CD14-positive monocyte (primary cell): ENCODE measurements around the gene FARP2. TPM values are rescaled to one million over a fixed set of nuclear protein-coding genes. Genes with fewer than 3 reads are reported as not detected.

Experiments used
- DNase-seq, 3 donors: peaks; one replicate each; pipeline ENCODE4 v3.0.0-alpha.2; 2011 to 2022
- H2AFZ ChIP-seq: 2 replicates; pipeline ENCODE4 v1.6.0; 2012; ENCODE audit warnings: mild to moderate bottlenecking, low read depth, low read length, inconsistent platforms; ENCODE audit not compliant: insufficient read depth, poor library complexity, severe bottlenecking
- H3K27ac ChIP-seq, 2 donors: 1 replicate in 1 of 2; 2 replicates in 1 of 2; pipeline ENCODE4 v1.5.1; 2012 to 2013; ENCODE audit warnings: low read length in 2 of 2, control low read depth in 1 of 2, inconsistent platforms in 1 of 2, low read depth in 1 of 2, mild to moderate bottlenecking in 1 of 2
- H3K27me3 ChIP-seq, 2 donors: one replicate each; pipeline versions ENCODE4 v1.6.0 to v1.6.1; 2011 to 2013; ENCODE audit warnings: low read length in 2 of 2; ENCODE audit not compliant: control insufficient read depth in 2 of 2, insufficient read depth in 2 of 2
- H3K36me3 ChIP-seq, 2 donors: replicated peaks in 1 of 2; 1 replicate in 1 of 2; 2 replicates in 1 of 2; pipeline versions ENCODE4 v1.5.1 to v1.6.1; 2012 to 2013; ENCODE audit warnings: low read length in 2 of 2, control low read depth in 1 of 2, inconsistent platforms in 1 of 2, mild to moderate bottlenecking in 1 of 2; ENCODE audit not compliant: insufficient read depth in 2 of 2, control insufficient read depth in 1 of 2
- H3K4me1 ChIP-seq, 2 donors: 1 replicate in 1 of 2; 2 replicates in 1 of 2; pipeline versions ENCODE4 v1.5.1 to v1.6.1; 2012 to 2013; ENCODE audit warnings: low read length in 2 of 2, control low read depth in 1 of 2, inconsistent platforms in 1 of 2, mild to moderate bottlenecking in 1 of 2, moderate library complexity in 1 of 2; ENCODE audit not compliant: insufficient read depth in 2 of 2, control insufficient read depth in 1 of 2
- H3K4me2 ChIP-seq: replicated peaks from 2 replicates; pipeline ENCODE3; 2012; ENCODE audit warnings: low read length, moderate library complexity, mild to moderate bottlenecking; ENCODE audit not compliant: poor library complexity, severe bottlenecking; ENCODE audit errors: extremely low read depth
- H3K4me3 ChIP-seq, 3 experiments: fragments of 200-600 bp in 1 of 3; sonication (generic) in 1 of 3; replicated peaks in 1 of 3; 1 replicate in 2 of 3; 2 replicates in 1 of 3; pipeline ENCODE4 v1.5.1; 2011 to 2013; ENCODE audit warnings: low read length in 3 of 3, mild to moderate bottlenecking in 3 of 3, control low read depth in 2 of 3, low read depth in 2 of 3, inconsistent platforms in 1 of 3, moderate library complexity in 1 of 3
- H3K79me2 ChIP-seq: 2 replicates; pipeline ENCODE4 v1.6.0; 2012; ENCODE audit warnings: mild to moderate bottlenecking, control low read depth, inconsistent platforms, low read length, moderate library complexity; ENCODE audit not compliant: insufficient read depth
- H3K9ac ChIP-seq: 2 replicates; pipeline ENCODE4 v1.6.0; 2017; ENCODE audit warnings: low read length, mild to moderate bottlenecking; ENCODE audit not compliant: insufficient read depth, poor library complexity, severe bottlenecking
- H3K9me3 ChIP-seq, 2 donors: replicated peaks in 1 of 2; 1 replicate in 1 of 2; 2 replicates in 1 of 2; pipeline versions ENCODE4 v1.5.1 to v1.6.1; 2012 to 2013; ENCODE audit warnings: low read length in 2 of 2, control low read depth in 1 of 2; ENCODE audit not compliant: control insufficient read depth in 1 of 2, insufficient read depth in 1 of 2
- H4K20me1 ChIP-seq: 2 replicates; pipeline ENCODE4 v1.6.0; 2012; ENCODE audit warnings: mild to moderate bottlenecking, low read length, control low read depth, moderate library complexity; ENCODE audit not compliant: insufficient read depth
- H3K27ac Mint-ChIP-seq, 7 donors: one replicate each; pipeline ENCODE4 v1.8.0; 2020; ENCODE audit warnings: mild to moderate bottlenecking in 7 of 7, mixed read lengths in 7 of 7, moderate library complexity in 6 of 7, inconsistent platforms in 2 of 7
- H3K27me3 Mint-ChIP-seq, 3 donors: one replicate each; pipeline ENCODE4 v1.8.0; 2021 to 2022; ENCODE audit warnings: low read depth in 3 of 3, mild to moderate bottlenecking in 3 of 3, mixed read lengths in 3 of 3, moderate library complexity in 3 of 3, inconsistent platforms in 1 of 3
- H3K36me3 Mint-ChIP-seq, 2 donors: one replicate each; pipeline ENCODE4 v1.8.0; 2020; ENCODE audit warnings: mixed read lengths in 2 of 2, inconsistent platforms in 1 of 2, mild to moderate bottlenecking in 1 of 2
- H3K4me1 Mint-ChIP-seq: one replicate; pipeline ENCODE4 v1.8.0; 2020; ENCODE audit warnings: mild to moderate bottlenecking, mixed read lengths
- H3K4me3 Mint-ChIP-seq, 2 donors: one replicate each; pipeline ENCODE4 v1.8.0; 2020; ENCODE audit warnings: mild to moderate bottlenecking in 2 of 2, mixed read lengths in 2 of 2, moderate library complexity in 1 of 2
- H3K9me3 Mint-ChIP-seq, 7 donors: one replicate each; pipeline ENCODE4 v1.8.0; 2020 to 2022; ENCODE audit warnings: mixed read lengths in 7 of 7, mild to moderate bottlenecking in 6 of 7, moderate library complexity in 6 of 7, inconsistent platforms in 2 of 7
- CTCF ChIP-seq: fragments of 200-600 bp; IDR thresholded peaks from one replicate; pipeline ENCODE4 v1.8.0; 2022; ENCODE audit warnings: antibody characterized with exemption, mild to moderate bottlenecking
- WGBS: methylation state at CpG from one replicate; pipeline ENCODE4 v1.1.5; 2013; ENCODE audit warnings: missing lambda C conversion rate; ENCODE audit not compliant: insufficient coverage; 5-methylcytosine and 5-hydroxymethylcytosine counted together
- intact Hi-C, 2 donors: fragments of 100-400 bp; cut with micrococcal nuclease; formaldehyde crosslinking; loops; one replicate each; pipeline versions ENCODE4 v1.15.0 to v1.15.1; 2023
- polyA plus RNA-seq, 3 donors: library from polyadenylated mRNA; depleted of rRNA in 1 of 3; unstranded in 2 of 3; stranded (reverse) in 1 of 3; fragments of 300-500 nt in 2 of 3; fragments of >200 nt in 1 of 3; fragmentation: Illumina TruSeq in 2 of 3; gene quantifications; 1 replicate in 2 of 3; 2 replicates in 1 of 3; pipeline ENCODE4 v1.2.3, GENCODE V29; 2012 to 2021

FARP2 gene
- polyA plus RNA-seq, 3 donors, result 6.7 to 8.5 (median 7.3) TPM

- H2AFZ ChIP-seq, result no peak overlapping the region
- H3K79me2 ChIP-seq, result peaks cover 7% of the 10 kb centered on the region
- H3K9ac ChIP-seq, result no peak overlapping the region
- H3K36me3 ChIP-seq, result peaks cover 62 to 75% of the 10 kb centered on the region in 2 donors
- peaks cover 11 to 16% of the 10 kb centered on the region in 2 donors for H3K4me1 ChIP-seq
- H3K27ac Mint-ChIP-seq, result no peak overlapping the region
- peaks cover 11% of the 10 kb centered on the region for H3K4me1 Mint-ChIP-seq
- peaks cover 12% of the 10 kb centered on the region for H4K20me1 ChIP-seq
- DNase-seq, result no peak
- H3K4me2 ChIP-seq, result no peak overlapping the region
- peaks cover 0 to 2% (median 0%) of the 10 kb centered on the region in 7 donors for H3K9me3 Mint-ChIP-seq
- no peaks in the 10 kb centered on the region for H3K9me3 ChIP-seq
- no peaks in the 10 kb centered on the region for H3K27me3 ChIP-seq
- no peak overlapping the region for H3K4me3 ChIP-seq
- intact Hi-C loops, result loop anchor here (10.0 kb wide), 3 partner anchors 77 to 383 kb away; partner anchors contain the start of genes ATG4B (in 2 of the 2), THAP4 (in 2 of the 2) and D2HGDH (in 1 of the 2)
- no CpG with 5 or more reads among the region's 3 CpGs for WGBS
- no peak overlapping the region for H3K4me3 Mint-ChIP-seq
- peaks cover 0 to 4% (median 0%) of the 10 kb centered on the region in 3 donors for H3K27me3 Mint-ChIP-seq
- TF ChIP-seq CTCF, result no peak
- no peak overlapping the region for H3K27ac ChIP-seq
- peaks cover 64 to 74% of the 10 kb centered on the region in 2 donors for H3K36me3 Mint-ChIP-seq
These were observed 3.9 kb upstream of the FARP2 start for GRCh38 chr2:241352227-241352626.

GRCh38 chr2:241354668-241355658, 1.1 kb upstream of the FARP2 start:
- no peak for TF ChIP-seq CTCF
- peak; percentile 46 to 70 (median 62) for DNase-seq
- H2AFZ ChIP-seq, result peak overlapping the region; percentile 23
- 90% methylated on average over 20 of the region's 40 CpGs for WGBS
- H3K4me1 Mint-ChIP-seq, result peaks cover 35% of the 10 kb centered on the region
- H3K27ac Mint-ChIP-seq, result peak overlapping the region in 5 of 7 donors; percentile 50 to 78 (median 65)
- peak overlapping the region in 1 of 3 experiments; percentile 47 for H3K4me3 ChIP-seq
- peaks cover 21% of the 10 kb centered on the region for H4K20me1 ChIP-seq
- peak overlapping the region; percentile 33 to 58 for H3K4me3 Mint-ChIP-seq
- H3K27me3 Mint-ChIP-seq, result peaks cover 0 to 6% (median 0%) of the 10 kb centered on the region in 3 donors
- peak overlapping the region; percentile 41 to 61 for H3K27ac ChIP-seq
- H3K9me3 ChIP-seq, result no peaks in the 10 kb centered on the region
- peak overlapping the region; percentile 53 for H3K4me2 ChIP-seq
- H3K9ac ChIP-seq, result no peak overlapping the region
- peaks cover 39 to 49% of the 10 kb centered on the region in 2 donors for H3K36me3 ChIP-seq
- no peaks in the 10 kb centered on the region for H3K27me3 ChIP-seq
- intact Hi-C loops, result loop anchor here (5.0 to 10.0 kb wide), 6 partner anchors 80 to 380 kb away; partner anchors contain the start of genes ATG4B (in 2 of the 2), THAP4 (in 2 of the 2), D2HGDH (in 1 of the 2) and PASK (in 1 of the 2)
- peaks cover 48 to 49% of the 10 kb centered on the region in 2 donors for H3K36me3 Mint-ChIP-seq
- peaks cover 18% of the 10 kb centered on the region for H3K79me2 ChIP-seq
- peaks cover 29 to 33% of the 10 kb centered on the region in 2 donors for H3K4me1 ChIP-seq
- H3K9me3 Mint-ChIP-seq, result peaks cover 0 to 2% (median 0%) of the 10 kb centered on the region in 7 donors
